ENCODE data around the gene MOB1A. TPM values are rescaled to one million over a fixed set of nuclear protein-coding genes. Genes with fewer than 3 reads are reported as not detected.
A peak's percentile ranks its signal among the peaks of the same experiment; 100 is the strongest.
"Not testable (repeated sequence)": the region's sequence is repeated elsewhere in the genome, so short reads cannot be mapped to it uniquely, and the experiment has no call there.

The MOB1A gene
- 73.1 TPM for polyA plus RNA-seq (2012; ENCODE audit: insufficient read depth, insufficient read length)

DNA sequence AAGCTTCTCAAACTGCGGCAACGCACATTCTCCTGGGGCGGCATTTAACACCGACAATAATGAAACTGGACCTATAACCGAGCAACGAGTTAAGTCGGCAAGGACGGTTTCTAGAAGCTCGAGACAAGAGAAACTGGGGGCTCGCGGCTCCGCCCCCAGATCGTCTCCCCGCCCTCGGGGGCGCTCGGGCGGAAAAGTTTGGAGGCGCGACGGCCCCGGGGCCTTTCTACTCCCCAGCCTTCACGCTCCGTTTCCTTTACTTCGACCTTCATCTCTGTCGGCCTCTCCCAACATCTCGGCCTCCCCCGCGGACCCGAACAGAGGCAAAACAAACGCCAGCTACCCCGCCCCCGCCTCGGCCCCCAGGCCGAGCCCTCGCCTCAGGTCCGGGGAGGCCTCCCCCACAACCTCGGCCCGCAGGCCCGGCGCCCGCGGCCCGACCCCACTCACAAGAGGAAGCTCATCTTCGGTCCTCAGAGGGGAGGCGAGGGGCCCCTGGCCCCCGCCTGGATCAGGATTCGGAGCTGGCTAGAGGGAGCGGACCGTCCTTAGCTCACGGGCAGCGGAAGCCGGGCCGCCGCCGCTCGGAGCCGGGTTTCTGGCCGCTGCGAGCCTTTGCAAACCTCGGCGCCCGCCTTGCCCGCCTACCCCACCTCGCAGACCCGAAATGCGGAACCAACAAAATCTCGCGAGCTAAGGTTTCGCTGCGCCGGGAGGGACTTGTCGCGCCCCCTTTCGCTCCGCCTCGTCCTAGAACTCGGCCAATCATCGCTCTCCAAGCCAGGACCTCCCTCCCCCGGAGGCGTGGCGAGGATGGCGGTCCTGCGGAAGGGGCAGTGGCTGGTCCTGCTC, at the start of gene MOB1A:
Gene MOB1A (minus strand): TSS at position 669 of the 852 bp plus-strand sequence. CDS start 205 bp downstream, at position 464.
- peak within 1 kb of the TSS; percentile 86 for H3K4me3 ChIP-seq (ENCODE audit: low read length)
- peak; percentile 97 for DNase-seq (ENCODE audit: low read depth, low spot score)

DNA sequence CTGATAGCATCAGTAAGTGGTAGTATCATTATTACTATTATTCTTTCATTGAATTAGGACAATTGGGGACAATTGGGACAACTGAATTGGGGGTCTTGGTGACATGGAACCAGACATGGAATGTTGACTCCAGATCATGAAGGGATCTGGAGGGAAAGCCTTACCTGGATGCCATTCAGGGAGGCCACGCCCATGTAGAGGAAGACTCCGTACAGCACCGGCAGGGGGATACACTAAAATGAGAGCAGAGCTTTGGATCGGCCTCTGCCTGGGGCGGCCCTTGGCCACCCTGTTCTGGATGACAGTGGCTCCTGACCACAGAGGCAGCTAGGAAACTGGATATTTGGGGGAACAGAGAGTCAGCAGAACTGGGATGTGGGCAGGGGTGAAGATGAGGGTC, 49.0 kb upstream of the MOB1A start:
- DNase-seq (ENCODE audit: low read depth, low spot score): no peak
- no peak overlapping the region for H3K4me3 ChIP-seq (ENCODE audit: low read length)

DNA sequence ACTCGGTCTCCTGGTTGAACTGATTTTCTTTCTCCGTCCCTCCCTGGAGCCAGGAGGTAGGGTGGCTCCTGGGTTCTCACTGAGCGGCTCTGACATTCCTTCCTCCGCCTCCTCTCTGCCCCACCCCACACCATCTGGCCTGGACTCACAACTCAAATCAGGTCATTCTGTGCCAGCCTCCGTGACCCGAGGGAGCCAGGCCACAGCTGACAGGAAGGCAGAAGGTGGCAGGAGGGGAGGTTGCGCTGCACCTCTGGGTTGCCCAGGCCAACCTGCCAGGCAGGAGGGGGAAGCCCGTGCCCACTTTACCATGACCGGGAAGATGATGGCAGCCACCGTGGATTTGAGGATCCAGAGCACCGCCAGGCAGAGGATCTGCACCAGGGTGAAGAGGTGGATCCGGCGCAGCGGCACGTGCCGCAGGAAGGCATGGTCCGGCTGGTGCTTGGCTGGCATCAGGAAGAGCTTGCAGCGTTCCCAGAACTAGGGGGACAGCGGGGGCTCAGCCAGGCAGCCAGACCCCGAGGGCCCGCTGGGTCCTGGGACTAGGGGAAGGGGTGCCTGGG, 48.1 kb upstream of the MOB1A start:
- H3K4me3 ChIP-seq (ENCODE audit: low read length): no peak overlapping the region
- no peak for DNase-seq (ENCODE audit: low read depth, low spot score)

DNA sequence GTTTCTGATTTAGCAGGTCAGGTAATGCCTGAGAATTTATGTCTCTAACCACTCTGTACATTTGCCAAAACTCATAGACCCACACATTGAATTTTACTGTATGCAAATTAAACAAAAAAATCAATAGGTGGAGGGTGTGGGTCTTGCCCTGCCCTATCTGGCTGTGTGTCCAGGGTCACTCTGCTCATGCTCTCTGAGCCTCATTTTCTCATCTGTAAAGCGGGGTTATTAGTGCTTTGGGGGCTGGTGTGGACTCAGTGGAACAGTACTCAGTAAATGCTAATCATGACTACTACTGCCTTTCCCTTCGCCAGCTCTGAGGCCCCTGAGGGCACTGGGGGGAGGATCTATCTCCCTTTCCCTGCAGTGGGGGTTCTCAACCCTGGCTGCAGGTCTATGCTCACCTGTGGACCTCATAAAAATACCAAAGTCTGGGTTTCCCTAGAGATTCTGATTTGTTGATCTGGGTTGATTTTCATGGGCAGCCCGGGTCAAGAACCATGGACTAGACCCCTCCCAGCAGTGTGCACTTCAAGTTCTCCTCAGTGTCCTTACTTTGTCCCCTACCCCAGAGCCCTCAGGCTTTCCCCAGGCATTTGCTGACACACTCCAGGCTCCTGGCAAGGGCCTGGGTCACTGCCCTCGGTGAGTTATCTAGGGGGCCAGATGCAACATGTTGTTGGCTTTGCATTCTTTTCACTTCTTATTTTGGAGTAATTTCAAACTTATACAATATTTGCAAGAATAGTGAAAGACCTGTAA, 47.2 kb upstream of the MOB1A start:
- DNase-seq (ENCODE audit: low read depth, low spot score): no peak
- H3K4me3 ChIP-seq (ENCODE audit: low read length): no peak overlapping the region

DNA sequence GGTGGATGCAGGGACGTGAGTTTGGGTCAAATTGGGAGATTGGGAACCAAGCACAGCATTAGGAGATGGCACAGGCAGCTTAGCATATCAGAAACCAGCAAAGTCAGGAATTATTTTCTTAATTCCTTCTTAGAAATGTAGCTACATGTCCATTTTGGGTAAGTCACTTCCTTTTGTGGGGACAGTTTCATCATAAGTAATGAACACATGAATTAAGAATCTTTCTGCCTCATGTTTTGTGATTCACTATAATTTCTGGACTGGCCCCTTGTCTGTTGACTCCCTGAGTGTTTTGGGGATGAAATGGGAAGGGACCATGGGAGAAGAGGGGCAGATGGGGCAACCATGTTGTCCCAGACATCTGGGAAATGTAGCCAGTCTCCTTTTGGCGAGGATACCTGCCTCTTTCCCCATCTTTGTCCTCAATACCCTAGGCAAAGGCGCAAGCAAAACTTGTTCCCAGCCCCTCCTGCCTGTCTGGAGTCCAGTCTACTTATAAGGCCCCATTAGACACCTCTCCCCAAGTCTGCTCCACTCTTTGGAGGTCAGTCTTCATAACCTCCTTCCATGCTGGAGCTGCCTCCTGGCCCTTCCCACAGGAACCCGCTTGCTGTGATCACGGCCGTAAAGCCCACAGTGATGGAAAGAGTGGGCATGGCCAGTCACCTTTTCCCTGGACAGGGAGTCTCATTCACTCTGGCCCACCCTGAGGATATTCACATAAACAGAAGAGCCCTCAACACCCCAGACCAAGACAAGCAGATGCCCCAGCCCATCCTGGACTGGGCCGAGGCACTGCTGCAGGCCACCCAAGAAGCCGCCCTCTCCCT, 45.5 kb upstream of the MOB1A start:
- DNase-seq (ENCODE audit: low read depth, low spot score): no peak
- no peak overlapping the region for H3K4me3 ChIP-seq (ENCODE audit: low read length)

DNA sequence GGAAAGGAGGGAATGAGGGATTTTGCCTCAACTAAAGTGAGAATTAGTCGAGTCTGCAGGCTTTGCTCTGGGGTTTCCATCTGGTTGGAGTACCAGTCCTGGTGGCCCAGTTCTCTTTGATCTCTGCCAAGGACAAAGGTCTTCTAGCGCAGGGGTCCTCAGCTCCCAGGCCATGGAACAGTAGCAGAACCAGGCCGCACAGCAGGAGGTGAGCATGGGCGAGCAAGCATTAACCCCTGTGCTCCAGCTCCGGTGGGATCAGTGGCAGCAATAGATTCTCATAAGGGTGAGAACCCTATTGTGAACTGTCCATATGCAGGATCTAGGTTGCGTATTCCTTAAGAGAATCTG, 43.6 kb upstream of the MOB1A start:
- H3K4me3 ChIP-seq (ENCODE audit: low read length): no peak overlapping the region
- DNase-seq (ENCODE audit: low read depth, low spot score): no peak

DNA sequence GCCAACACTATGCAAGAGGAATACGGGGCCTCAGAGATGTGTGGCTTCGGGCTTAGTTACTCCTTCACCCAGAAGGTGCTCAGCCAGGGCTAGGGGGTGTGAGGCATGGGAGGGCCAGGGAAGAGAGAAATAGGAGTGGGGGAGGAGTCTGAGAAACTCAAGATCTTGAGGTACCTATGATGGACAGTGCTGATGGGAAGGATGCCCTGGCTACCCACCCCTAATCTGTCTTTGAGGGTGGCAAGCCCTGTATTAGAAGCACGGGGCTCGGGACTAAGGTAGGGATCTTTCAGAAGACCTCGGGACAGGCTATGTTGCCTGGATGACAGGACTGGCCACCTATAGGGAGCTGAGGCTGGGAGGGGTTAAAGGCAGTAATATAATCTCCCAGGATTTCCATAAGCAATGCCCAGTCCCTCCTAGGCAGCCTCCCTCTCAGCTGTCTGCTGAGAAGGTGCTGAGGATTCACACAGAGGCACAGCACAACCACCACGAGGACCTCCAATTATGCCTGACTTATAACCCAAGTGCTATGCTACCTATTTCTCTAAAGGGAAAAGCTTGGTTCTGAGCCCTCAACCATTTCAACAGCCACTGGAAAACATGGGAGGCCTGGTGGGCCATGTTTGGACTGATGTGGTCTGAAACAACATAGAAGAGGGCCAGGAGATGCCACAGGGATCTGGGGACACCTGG, 43.1 kb upstream of the MOB1A start:
- no peak overlapping the region for H3K4me3 ChIP-seq (ENCODE audit: low read length)
- no peak for DNase-seq (ENCODE audit: low read depth, low spot score)

DNA sequence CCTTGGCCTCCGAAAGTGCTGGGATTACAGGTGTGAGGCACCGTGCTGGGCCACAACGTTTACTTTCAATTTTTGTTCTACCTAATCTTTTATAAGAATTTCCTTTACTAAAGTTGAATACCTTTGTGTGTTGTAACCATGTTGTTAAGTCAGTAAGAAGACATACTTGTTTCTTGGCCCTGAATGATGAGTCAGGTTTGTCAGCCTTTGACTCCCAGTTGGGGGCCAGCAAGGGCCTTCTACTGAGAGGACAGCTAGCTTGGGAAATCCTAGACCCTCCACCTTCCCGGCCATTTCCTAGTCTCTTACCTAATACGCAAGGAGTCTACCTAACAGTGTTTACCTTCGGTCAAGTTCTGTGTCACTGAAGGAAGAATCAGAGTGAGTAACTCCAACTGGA, 42.4 kb upstream of the MOB1A start:
- DNase-seq (ENCODE audit: low read depth, low spot score): no peak
- H3K4me3 ChIP-seq (ENCODE audit: low read length): no peak overlapping the region

DNA sequence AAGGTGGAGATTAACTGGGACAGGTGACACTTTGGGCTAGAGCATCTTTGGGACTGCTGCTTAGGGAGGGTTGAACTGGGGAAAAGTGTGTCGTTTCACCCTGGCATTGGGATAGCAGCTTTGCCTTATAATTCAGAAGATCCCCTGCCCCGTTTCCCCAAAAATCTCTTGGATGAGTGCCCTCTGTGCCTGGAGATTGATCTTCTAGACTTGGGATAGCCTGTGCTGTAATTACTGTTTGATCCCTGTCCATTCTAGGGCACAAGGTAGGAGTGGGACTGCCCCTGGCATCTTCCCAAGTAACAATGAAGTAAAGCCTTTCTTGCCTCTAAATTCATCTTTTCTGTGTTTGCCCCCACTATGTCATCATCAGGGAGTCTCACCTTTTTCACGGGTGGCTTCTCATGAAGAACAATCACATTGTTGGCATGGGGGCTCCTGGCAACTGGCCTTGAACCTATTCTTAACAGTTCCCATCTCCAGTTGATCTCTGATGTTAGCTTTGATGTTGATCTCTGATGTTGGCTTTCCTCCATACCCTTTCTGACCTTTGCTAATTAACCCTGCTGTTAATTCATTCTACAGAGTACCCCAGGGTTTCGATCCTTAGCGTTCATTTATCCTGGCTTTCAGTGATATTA, 41.3 kb upstream of the MOB1A start:
- no peak overlapping the region for H3K4me3 ChIP-seq (ENCODE audit: low read length)
- no peak for DNase-seq (ENCODE audit: low read depth, low spot score)

DNA sequence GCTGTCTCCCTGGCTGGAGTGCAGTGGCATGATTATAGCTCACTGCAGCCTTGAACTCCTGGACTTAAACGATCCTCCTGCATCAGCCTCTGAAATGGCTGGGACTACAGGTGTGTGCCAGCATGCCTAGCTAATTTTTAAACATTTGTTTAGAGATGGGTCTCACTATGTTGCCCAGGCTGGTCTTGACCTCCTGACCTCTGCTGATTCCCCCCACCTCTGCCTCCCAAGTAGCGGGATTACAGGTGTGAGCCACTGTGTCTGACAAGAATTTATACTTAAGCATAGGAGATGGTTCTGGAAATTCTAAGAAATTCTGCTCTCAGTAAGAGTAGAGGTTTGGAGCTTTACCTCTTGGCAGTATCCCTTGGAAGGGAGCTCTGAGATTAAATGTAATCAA, 38.0 kb upstream of the MOB1A start:
- H3K4me3 ChIP-seq (ENCODE audit: low read length): no peak overlapping the region
- DNase-seq (ENCODE audit: low read depth, low spot score): no peak

DNA sequence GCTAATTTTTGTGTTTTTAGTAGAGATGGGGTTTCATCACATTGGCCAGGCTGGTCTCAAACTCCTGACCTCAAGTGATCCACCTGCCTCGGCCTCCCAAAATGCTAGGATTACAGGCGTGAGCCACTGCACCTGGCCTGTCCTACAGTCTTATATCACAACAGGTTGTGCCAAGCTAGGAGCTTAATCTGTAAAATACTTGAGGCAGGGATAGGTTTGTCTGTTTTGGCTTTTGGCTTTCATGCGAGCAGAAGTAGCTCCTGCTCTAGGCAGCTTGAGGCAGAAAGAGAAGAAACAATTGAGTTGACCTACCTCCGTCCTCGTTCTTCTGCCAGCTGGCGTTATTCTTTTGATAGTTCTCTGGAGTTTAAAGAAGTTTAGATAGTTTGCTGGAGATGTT, 37.1 kb upstream of the MOB1A start:
- not testable (repeated sequence) for DNase-seq (ENCODE audit: low read depth, low spot score); H3K4me3 ChIP-seq (ENCODE audit: low read length)

DNA sequence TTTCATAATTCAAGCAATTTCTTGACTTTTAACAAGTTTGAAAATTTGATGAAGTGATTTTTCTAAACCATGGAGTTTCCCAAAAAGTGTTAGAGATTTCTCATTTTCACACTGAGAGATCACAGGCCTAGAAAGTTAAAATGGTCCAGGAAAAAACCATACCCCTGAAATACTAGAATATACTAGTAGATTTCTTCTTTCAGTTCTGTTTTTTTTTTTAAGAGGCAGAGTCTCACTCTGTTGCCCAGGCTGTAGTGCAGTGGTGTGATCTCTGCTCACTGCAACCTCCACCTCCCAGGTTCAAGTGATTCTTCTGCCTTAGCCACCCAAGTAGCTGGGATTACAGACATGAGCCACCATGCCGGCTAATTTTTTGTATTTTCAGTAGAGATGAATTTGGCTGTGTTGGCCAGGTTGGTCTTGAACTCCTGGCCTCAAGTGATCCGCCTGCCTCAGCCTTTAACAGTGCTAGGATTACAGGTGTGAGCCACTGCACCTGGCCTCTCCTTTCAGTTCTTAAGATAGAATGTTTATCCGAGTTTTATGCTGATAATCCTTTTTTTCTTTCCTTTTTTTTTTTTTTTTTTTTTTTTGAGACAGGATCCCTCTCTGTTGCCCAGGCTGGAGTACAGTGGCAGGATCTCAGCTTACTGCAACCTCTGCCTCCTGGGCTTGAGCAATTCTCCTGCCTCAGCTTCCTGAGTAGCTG, 34.2 kb upstream of the MOB1A start:
- H3K4me3 ChIP-seq (ENCODE audit: low read length): no peak overlapping the region
- no peak for DNase-seq (ENCODE audit: low read depth, low spot score)

DNA sequence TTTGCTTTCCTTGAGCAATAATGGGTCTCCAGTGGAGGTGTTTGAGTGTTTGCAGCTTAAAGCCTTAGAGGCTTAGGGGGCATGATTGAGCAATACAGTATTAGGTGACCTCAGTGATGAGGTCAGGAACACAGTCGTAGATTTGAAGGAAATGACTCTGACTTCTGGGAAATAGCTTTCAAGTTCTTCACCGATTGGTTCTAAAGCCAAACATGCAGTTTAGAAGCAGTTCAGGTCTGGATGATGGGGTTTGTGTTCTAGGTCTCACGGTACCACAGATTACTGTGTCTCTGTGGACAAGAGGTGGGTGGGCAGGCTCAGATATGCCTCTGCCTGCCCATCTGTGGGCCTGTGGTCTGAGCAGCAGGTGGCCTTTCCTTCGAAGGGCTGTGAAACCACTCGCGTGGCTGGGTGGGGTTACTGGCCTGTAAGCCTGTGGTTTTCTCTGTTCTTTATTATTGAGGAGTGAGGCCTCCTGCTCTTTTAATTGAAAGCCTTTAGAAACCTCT, 27.6 kb upstream of the MOB1A start:
- DNase-seq (ENCODE audit: low read depth, low spot score): no peak
- H3K4me3 ChIP-seq (ENCODE audit: low read length): no peak overlapping the region

DNA sequence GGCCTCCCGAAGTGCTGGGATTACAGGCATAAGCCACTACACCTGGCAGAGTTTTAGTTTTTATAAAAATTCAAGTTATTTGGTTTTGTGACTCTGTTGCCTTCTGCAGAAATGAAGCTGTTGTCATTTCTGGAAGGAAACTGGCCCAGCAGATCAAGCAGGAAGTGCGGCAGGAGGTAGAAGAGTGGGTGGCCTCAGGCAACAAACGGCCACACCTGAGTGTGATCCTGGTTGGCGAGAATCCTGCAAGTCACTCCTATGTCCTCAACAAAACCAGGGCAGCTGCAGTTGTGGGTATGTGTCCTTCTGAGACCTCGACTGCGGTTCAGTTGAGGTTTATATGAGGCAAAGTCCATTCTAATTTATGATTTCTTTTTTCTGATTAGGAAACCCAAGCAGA, 26.9 kb upstream of the MOB1A start:
- H3K4me3 ChIP-seq (ENCODE audit: low read length): no peak overlapping the region
- DNase-seq (ENCODE audit: low read depth, low spot score): no peak

DNA sequence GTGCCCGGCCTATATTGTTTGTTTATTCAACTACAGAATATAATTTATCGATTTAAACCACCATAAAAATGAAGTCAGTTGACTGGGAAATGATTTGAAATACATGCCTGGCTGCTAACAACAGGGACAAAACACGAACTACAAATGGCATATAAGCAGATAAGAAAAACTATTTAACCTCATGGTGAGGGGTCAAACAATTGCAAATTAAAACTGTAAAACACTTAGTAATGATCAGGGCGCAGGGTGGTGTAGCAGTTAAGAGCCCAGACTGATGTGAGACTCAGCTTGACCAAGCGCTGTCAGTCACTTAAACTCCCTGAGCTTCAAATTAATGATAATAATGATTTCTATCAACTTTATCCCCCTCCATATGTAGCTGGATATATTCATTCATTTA, 26.4 kb upstream of the MOB1A start:
- H3K4me3 ChIP-seq (ENCODE audit: low read length): no peak overlapping the region

DNA sequence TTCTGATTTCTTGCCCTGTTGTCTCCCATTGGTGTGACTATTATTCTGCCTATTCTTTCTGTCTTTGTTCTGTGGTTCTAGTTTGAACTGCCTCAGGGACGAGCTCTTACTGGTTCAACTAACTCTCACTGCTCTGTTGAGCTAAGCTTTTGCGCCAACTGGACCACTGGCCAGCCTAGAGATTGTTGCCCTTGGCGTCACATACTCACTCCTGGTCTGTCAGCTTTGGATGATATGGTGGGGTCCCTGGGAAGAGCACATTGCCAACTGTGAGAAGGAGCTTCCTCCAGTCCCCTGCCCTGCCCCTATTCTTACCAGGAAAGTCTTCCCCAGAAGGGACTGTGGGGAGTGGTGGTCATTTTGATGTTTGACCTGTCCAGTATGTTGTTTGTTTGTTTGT, 25.8 kb upstream of the MOB1A start:
- no peak for DNase-seq (ENCODE audit: low read depth, low spot score)
- H3K4me3 ChIP-seq (ENCODE audit: low read length): no peak overlapping the region

More for the DNA sequence above, 26.4 kb upstream of the MOB1A start:
- DNase-seq (ENCODE audit: low read depth, low spot score): no peak

DNA sequence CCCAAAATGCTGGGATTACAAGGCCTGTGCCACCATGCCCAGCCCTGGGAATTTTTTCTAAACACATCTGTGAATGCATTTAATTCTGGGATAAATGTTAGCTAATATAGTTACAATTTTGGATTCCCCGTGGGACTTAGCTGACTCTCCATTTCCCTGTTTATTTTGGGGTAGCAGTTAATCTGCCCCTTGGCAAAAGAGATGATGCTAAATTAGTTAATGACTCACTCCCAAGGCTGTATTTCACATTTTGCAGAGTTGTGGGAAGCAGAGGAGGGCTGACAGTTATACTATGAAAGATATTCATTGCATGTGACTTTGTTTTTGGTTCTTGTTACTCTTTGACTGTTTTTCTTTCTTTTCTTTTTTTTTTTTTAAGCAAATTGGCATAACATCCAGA, 22.9 kb upstream of the MOB1A start:
- no peak for DNase-seq (ENCODE audit: low read depth, low spot score)
- no peak overlapping the region for H3K4me3 ChIP-seq (ENCODE audit: low read length)

DNA sequence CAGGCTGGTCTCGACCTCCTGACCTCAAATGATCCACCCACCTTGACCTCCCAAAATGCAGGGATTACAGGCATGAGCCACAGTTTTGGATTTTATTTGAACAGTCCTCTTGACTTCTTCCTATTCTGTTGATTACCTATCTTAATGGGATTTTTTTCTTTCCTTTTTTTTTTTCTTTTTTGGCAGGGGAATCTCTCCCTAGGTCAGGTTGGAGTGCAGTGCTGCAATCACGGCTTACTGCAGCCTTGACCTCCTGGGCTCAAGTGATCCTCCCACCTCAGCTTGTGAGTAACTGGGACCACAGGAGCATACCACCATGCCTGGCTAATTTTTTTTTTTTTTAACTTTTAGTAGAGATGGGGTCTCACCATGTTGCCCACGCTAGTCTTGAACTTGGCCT, 22.5 kb upstream of the MOB1A start:
- no peak for DNase-seq (ENCODE audit: low read depth, low spot score)
- no peak overlapping the region for H3K4me3 ChIP-seq (ENCODE audit: low read length)
